ENCODE measurements around the gene KRT6C.
"Not testable (repeated sequence)": the region's sequence is repeated elsewhere in the genome, so short reads cannot be mapped to it uniquely, and the experiment has no call there.

Gene KRT6C

GRCh38 chr12:52473768-52474167, at the start of gene KRT6C:
Gene KRT6C (minus strand): TSS chr12:52473805. CDS start chr12:52473737, 68 bp downstream.
- no peak for DNase-seq (ENCODE audit: low read depth)

GRCh38 chr12:52522346-52523011, 48.9 kb upstream of the KRT6C start:
- no peak for DNase-seq (ENCODE audit: low read depth)

- no peak for DNase-seq (ENCODE audit: low read depth)
These were observed 48.1 kb upstream of the KRT6C start for GRCh38 chr12:52521568-52522266.

- no peak for DNase-seq (ENCODE audit: low read depth)
These were observed 47.6 kb upstream of the KRT6C start for GRCh38 chr12:52521175-52521567.

- DNase-seq (ENCODE audit: low read depth): no peak
These were observed 46.4 kb upstream of the KRT6C start, which contains the start of gene KRT5 for GRCh38 chr12:52519826-52520662. Gene KRT5 (minus strand): TSS chr12:52520394. CDS start chr12:52520296, 98 bp downstream.

- DNase-seq (ENCODE audit: low read depth): no peak
These were observed 45.7 kb upstream of the KRT6C start for GRCh38 chr12:52519387-52519703.

GRCh38 chr12:52518574-52519386, 45.2 kb upstream of the KRT6C start:
- DNase-seq (ENCODE audit: low read depth): no peak

GRCh38 chr12:52517888-52518287, 44.3 kb upstream of the KRT6C start:
- DNase-seq (ENCODE audit: low read depth): no peak

GRCh38 chr12:52517005-52517835, 43.6 kb upstream of the KRT6C start:
- no peak for DNase-seq (ENCODE audit: low read depth)

- no peak for DNase-seq (ENCODE audit: low read depth)
These were observed 42.6 kb upstream of the KRT6C start for GRCh38 chr12:52515927-52516831.

- no peak for DNase-seq (ENCODE audit: low read depth)
These were observed 41.7 kb upstream of the KRT6C start for GRCh38 chr12:52515319-52515646.

- no peak for DNase-seq (ENCODE audit: low read depth)
These were observed 41.1 kb upstream of the KRT6C start for GRCh38 chr12:52514471-52515318.

GRCh38 chr12:52513736-52514135, 40.1 kb upstream of the KRT6C start:
- no peak for DNase-seq (ENCODE audit: low read depth)

GRCh38 chr12:52508211-52508610, 34.6 kb upstream of the KRT6C start:
- no peak for DNase-seq (ENCODE audit: low read depth)

- DNase-seq (ENCODE audit: low read depth): no peak
These were observed 33.5 kb upstream of the KRT6C start for GRCh38 chr12:52506858-52507715.

GRCh38 chr12:52502877-52503276, 29.3 kb upstream of the KRT6C start:
- DNase-seq (ENCODE audit: low read depth): no peak

GRCh38 chr12:52501490-52501889, 27.9 kb upstream of the KRT6C start:
- DNase-seq (ENCODE audit: low read depth): no peak

- DNase-seq (ENCODE audit: low read depth): not testable (repeated sequence)
These were observed 27.0 kb upstream of the KRT6C start for GRCh38 chr12:52500574-52500973.
